ENCODE measurements around the gene ATP13A2.

The ATP13A2 gene

GRCh38 chr1:17011439-17012307 lies at the start of gene ATP13A2:
TSS of gene ATP13A2 (minus strand) at chr1:17011928. CDS start at chr1:17011738, 190 bp downstream.
- peak; percentile 76 for DNase-seq (ENCODE audit: low read depth)

- no peak for DNase-seq (ENCODE audit: low read depth)
Observed at GRCh38 chr1:17061486-17061885, 49.8 kb upstream of the ATP13A2 start.

GRCh38 chr1:17060306-17060749 lies 48.6 kb upstream of the ATP13A2 start:
- DNase-seq (ENCODE audit: low read depth), result no peak

- DNase-seq (ENCODE audit: low read depth), result no peak
Observed at GRCh38 chr1:17059391-17060305, 47.9 kb upstream of the ATP13A2 start.

GRCh38 chr1:17056551-17056950 lies 44.8 kb upstream of the ATP13A2 start:
- DNase-seq (ENCODE audit: low read depth), result no peak

GRCh38 chr1:17055801-17056200 lies 44.1 kb upstream of the ATP13A2 start:
- no peak for DNase-seq (ENCODE audit: low read depth)

GRCh38 chr1:17053685-17054410 lies 42.1 kb upstream of the ATP13A2 start, which contains the start of gene SDHB:
TSS of gene SDHB (minus strand) at chr1:17054032. CDS start at chr1:17054019, 13 bp downstream.
- DNase-seq (ENCODE audit: low read depth), result peak; percentile 98

GRCh38 chr1:17053086-17053684 lies 41.5 kb upstream of the ATP13A2 start:
- no peak for DNase-seq (ENCODE audit: low read depth)

- DNase-seq (ENCODE audit: low read depth), result no peak
Observed at GRCh38 chr1:17052641-17053040, 40.9 kb upstream of the ATP13A2 start.

- DNase-seq (ENCODE audit: low read depth), result no peak
Observed at GRCh38 chr1:17052038-17052437, 40.3 kb upstream of the ATP13A2 start.

GRCh38 chr1:17047924-17048323 lies 36.2 kb upstream of the ATP13A2 start:
- no peak for DNase-seq (ENCODE audit: low read depth)

GRCh38 chr1:17046334-17046657 lies 34.6 kb upstream of the ATP13A2 start:
- no peak for DNase-seq (ENCODE audit: low read depth)

- no peak for DNase-seq (ENCODE audit: low read depth)
Observed at GRCh38 chr1:17045634-17046333, 34.1 kb upstream of the ATP13A2 start.

GRCh38 chr1:17045150-17045549 lies 33.4 kb upstream of the ATP13A2 start:
- DNase-seq (ENCODE audit: low read depth), result no peak

- no peak for DNase-seq (ENCODE audit: low read depth)
Observed at GRCh38 chr1:17043676-17044075, 31.9 kb upstream of the ATP13A2 start.

- no peak for DNase-seq (ENCODE audit: low read depth)
Observed at GRCh38 chr1:17040135-17040534, 28.4 kb upstream of the ATP13A2 start.

- DNase-seq (ENCODE audit: low read depth), result no peak
Observed at GRCh38 chr1:17039522-17039921, 27.8 kb upstream of the ATP13A2 start.

- no peak for DNase-seq (ENCODE audit: low read depth)
Observed at GRCh38 chr1:17033481-17033880, 21.8 kb upstream of the ATP13A2 start.

- no peak for DNase-seq (ENCODE audit: low read depth)
Observed at GRCh38 chr1:17032741-17033140, 21.0 kb upstream of the ATP13A2 start.

GRCh38 chr1:17031436-17031835 lies 19.7 kb upstream of the ATP13A2 start:
- no peak for DNase-seq (ENCODE audit: low read depth)

- DNase-seq (ENCODE audit: low read depth), result no peak
Observed at GRCh38 chr1:17030206-17030605, 18.5 kb upstream of the ATP13A2 start.

Data from stimulated activated CD8-positive, alpha-beta memory T cell treated with anti-CD3 and anti-CD28 coated beads, Interleukin-4, amount 100 ng/mL, for 24 hours (primary cell).